Renal cortical epithelial cell (primary cell): Measurements from ENCODE around the gene TMEM218. TPM values are rescaled to one million over a fixed set of nuclear protein-coding genes. Genes with fewer than 3 reads are reported as not detected.

ENCODE experiments used
- DNase-seq: peaks from one replicate; pipeline ENCODE4 v3.0.0-alpha.2; 2011; ENCODE audit warnings: low read depth
- total RNA-seq: library from RNA; depleted of rRNA; stranded (reverse); fragments of >200 nt; gene quantifications from 2 replicates; pipeline ENCODE4 v1.2.3, GENCODE V29; 2014

Gene TMEM218
- total RNA-seq, 1 donor from 2014 or later, result 27.0 TPM

- peak; percentile 14 for DNase-seq
Observed at GRCh38 chr11:125055107-125055715, 56.2 kb downstream of the TMEM218 start.

GRCh38 chr11:125053167-125053566 lies 58.3 kb downstream of the TMEM218 start:
- DNase-seq, result no peak

GRCh38 chr11:125052047-125052446 lies 59.4 kb downstream of the TMEM218 start:
- no peak for DNase-seq

GRCh38 chr11:125049164-125049792 lies 62.1 kb downstream of the TMEM218 start:
- no peak for DNase-seq

Other genes starting within 250 kb of the TMEM218 start
- 7.3 and 12.2 TPM in 2 replicates for gene ROBO3, start 246.2 kb downstream of the TMEM218 start, total RNA-seq
- 0.85 and 4.2 TPM in 2 replicates for gene ROBO4, start 213.8 kb downstream of the TMEM218 start, total RNA-seq
- gene HEPN1, start 192.4 kb downstream of the TMEM218 start, total RNA-seq, result not detected in 2 replicates
- gene HEPACAM, start 175.6 kb downstream of the TMEM218 start, total RNA-seq, result 0.25 TPM in 1 of 2 replicates, not detected in the other
- 0.17 and 0.50 TPM in 2 replicates for gene CCDC15, start 157.4 kb downstream of the TMEM218 start, total RNA-seq
- gene SLC37A2, start 48.3 kb downstream of the TMEM218 start, total RNA-seq, result 0.45 and 2.6 TPM in 2 replicates
- gene PKNOX2, start 53.1 kb upstream of the TMEM218 start, total RNA-seq, result not detected in 2 replicates